HG03558 (cell line): Measurements from ENCODE around the gene CLSTN2.
"Not testable (repeated sequence)": the region's sequence is repeated elsewhere in the genome, so short reads cannot be mapped to it uniquely, and the experiment has no call there.

Experiments used
- ATAC-seq: cut with Tn5 transposase; IDR thresholded peaks from one replicate; pipeline ENCODE4 v1.9.1; 2021; ENCODE audit warnings: moderate number of reproducible peaks; ENCODE audit not compliant: unreplicated experiment; ENCODE audit errors: extremely low read depth

The CLSTN2 gene

DNA sequence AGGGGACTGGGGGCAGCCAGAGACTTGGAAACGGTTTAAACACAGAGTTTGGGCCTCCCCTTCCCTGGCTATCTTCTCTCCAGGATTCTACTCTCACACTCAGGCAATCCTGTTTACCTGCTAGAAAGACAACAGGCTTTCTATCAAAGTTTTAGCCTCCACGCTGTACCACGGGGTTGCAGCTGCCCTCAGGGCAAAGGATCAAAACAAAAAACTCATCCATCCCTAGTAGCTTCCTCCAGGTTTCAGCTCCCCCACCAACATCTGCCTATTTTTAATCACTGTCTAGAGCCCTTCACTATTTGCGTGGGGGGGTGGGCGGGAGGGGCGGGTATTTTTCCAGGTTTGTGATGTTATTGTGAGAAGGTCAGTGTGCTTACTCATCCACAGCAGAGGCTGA is 456.1 kb downstream of the CLSTN2 start:
- no peak for ATAC-seq

- ATAC-seq = no peak
Measured at GRCh38 chr3:140394488-140395133, 459.6 kb downstream of the CLSTN2 start.

- ATAC-seq = no peak
Measured at GRCh38 chr3:140395134-140396075, 460.4 kb downstream of the CLSTN2 start.

- ATAC-seq = no peak
Measured at GRCh38 chr3:140396110-140396509, 461.1 kb downstream of the CLSTN2 start.

- no peak for ATAC-seq
Measured at GRCh38 chr3:140397847-140398246, 462.9 kb downstream of the CLSTN2 start.

GRCh38 chr3:140398387-140398786 is 463.4 kb downstream of the CLSTN2 start:
- ATAC-seq = no peak

DNA sequence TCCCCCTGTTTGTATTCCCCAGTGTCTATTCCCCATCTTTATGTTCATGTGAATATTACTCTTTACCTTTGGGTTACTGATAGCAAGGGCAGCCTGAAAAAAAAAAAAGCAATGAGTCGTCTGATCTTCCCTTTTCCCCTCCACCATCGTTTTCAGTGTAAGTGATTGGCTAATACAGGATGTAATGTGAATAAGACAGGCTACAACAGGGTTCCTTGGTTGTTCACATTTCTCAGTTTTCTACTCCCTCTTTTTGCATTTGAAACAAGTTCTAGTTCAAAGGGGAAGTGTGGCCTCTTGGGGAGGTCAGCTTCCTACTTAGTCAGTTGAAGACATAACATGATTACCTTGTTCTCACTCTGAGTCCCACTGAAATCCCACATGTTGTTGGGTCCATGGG is 464.9 kb downstream of the CLSTN2 start:
- ATAC-seq = no peak

DNA sequence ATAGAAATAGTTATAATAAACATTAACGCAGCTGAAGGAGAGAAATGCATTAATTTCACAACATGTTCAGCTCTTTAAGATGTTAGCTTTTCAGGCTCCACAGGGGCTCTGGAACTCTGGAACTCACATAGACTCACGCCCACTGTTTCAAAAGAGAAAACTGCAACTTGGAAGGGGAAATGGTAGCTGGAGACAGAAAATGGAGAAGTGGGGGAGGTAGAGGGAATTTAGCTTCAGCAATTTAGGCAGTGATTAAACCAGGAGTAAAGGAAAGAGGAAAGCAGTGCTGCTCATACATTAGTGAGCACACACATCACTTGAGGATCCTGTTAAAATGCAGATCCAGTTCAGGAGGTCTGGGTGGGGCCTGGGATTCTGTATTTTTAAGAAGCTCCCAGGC is 468.1 kb downstream of the CLSTN2 start:
- ATAC-seq = no peak

DNA sequence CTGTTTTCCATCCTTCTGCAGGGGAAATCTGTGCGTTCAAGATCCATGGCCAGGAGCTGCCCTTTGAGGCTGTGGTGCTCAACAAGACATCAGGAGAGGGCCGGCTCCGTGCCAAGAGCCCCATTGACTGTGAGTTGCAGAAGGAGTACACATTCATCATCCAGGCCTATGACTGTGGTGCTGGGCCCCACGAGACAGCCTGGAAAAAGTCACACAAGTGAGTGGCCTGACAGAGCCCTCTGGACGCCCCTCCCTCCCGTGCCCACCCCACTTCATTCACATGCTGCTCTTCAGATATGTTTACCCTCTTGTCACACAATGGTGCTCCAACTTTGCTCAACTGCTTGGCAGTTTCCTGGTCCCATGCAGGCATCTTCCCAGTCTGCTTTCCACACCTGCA is 468.6 kb downstream of the CLSTN2 start:
- no peak for ATAC-seq

DNA sequence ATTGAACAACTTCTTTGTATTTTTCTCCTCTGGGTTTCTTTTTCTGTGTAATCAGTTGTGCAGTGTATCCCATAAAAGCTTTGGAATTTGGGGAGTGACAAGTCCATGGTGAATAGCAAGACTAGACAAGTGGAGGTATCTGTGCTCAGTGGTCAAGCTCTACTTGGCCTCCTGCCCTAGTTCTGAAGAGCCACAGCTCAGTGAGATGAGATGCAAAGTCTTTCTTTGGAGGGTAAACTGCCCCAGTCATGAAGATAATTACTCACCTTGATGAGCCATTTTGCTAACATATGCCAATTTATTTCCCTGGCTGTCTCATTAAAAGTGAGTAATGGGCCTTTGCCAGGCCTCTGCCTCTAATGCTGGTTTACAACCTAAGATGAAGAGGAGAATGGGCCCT is 471.7 kb downstream of the CLSTN2 start:
- ATAC-seq = no peak

- ATAC-seq = no peak
Measured at GRCh38 chr3:140408252-140408651, 473.3 kb downstream of the CLSTN2 start.

GRCh38 chr3:140416666-140417065 is 481.7 kb downstream of the CLSTN2 start:
- no peak for ATAC-seq

DNA sequence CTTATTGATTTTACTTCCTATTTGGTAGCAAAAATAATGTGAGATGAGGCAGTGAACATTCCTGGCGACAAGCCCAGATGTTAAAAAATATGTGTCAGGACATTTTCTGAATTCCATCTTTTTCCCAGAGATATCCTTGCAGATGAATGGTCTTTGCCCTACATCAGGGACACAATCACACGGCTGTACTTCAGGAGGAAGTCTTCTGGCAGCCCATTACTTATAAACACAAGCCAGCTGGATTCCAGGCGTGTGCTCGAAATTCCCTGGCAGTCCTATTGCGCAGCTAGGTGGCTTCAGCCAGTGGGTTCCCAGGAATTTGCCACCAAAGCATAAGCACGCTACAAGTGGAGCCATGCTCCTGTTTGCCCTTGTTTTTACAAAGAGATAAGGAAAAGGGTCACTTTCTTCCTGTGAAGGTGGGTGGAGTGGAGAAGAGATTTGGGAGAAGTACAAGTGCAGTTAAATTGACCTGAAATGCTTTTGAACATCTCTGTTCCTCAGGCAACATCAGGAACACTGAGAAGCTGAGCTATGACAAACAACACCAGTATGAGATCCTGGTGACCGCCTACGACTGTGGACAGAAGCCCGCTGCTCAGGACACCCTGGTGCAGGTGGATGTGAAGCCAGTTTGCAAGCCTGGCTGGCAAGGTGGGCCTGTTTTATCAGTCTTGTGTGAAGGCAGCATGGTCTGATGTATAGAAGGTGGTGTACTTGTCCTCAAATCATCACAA is 485.8 kb downstream of the CLSTN2 start:
- ATAC-seq = no peak

- no peak for ATAC-seq
Measured at GRCh38 chr3:140421884-140422283, 486.9 kb downstream of the CLSTN2 start.

- ATAC-seq = no peak
Measured at GRCh38 chr3:140423146-140423545, 488.2 kb downstream of the CLSTN2 start.

- not testable (repeated sequence) for ATAC-seq
Measured at GRCh38 chr3:140423574-140423973, 488.6 kb downstream of the CLSTN2 start.

DNA sequence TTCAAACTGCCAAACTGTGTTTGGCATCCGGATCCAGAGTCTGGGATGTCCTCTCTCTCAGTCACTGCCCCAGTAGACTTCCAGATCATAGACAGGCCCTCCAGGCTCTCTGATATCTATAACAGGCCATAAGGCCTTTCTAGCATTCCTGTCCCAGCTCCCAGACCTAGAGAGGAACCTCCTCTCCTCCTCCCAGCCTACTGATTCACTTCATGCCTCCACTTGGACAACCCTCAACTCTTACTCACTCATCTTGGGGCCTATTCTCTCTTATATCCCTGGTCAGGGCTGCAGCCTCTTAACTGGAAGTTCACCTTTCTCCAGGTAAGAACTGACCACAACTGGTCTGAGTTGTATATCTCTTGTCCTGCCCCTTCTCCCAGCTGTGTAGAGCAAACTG is 489.2 kb downstream of the CLSTN2 start:
- ATAC-seq = no peak

GRCh38 chr3:140424726-140425125 is 489.7 kb downstream of the CLSTN2 start:
- ATAC-seq = no peak

DNA sequence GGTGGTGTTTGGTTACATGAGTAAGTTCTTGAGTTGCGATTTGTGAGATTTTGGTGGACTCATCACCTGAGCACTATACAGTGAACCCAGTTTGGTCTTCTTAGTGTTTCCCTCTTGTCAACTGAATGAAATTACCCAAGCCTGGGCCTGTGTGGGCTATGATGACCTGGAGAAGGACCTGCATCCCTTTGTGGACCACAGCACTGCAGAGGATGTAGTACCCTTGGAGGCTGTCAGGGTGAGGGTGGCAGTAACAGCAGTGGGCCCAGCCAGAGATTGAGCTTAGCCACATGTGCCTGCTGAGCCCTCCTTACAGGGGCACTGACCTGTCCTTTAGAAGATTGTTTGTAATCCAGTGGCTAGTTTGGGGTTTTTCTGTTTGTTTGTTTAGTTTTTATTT is 492.8 kb downstream of the CLSTN2 start:
- ATAC-seq = no peak

DNA sequence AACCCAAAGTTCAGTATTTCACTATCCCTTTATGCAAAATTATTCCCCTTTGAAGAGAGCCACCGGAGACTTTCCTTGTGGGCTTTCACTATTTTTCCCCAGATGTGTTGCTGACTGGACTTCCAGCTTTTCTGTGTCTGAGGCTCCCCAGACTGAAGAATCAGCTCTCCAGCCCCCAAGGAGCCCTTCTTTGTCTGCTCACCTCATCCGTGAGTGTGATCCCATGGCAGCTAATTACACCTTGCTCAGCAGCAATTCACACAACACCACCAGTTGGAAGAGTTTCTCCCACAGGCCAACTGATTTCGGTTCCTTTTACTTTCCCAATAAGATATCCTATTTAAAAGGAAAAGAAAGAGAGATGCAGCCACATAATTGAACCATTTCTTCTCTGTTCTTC is 493.4 kb downstream of the CLSTN2 start:
- ATAC-seq = no peak

DNA sequence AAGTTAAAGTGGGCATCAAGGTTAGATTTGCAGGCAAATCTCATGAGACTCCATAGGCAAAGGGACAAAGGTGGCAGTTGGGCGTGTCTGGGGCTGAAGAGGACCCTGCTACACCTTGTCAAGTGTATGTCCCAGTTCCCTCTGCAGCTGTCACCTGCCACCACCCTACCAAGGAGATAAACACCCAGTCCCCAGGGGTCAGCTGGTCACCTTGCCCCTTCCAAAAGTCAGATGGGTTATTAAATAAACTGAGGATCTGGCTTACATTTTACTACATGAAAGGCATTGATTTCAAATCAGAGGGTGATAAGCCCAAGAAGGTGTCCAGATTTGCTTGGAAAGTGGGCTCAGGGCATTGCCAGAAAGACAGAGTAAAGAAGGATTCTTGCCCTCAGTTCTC is 494.8 kb downstream of the CLSTN2 start:
- ATAC-seq = no peak
